HFFc6 (cell line): Measurements from ENCODE around the gene HIVEP3. TPM values are rescaled to one million over a fixed set of nuclear protein-coding genes. Genes with fewer than 3 reads are reported as not detected.

Experiments used
- DNase-seq: peaks from one replicate; pipeline ENCODE4 v3.0.0-alpha.2; 2018
- H3K27ac Mint-ChIP-seq: 2 replicates; pipeline ENCODE4 v1.8.0; 2020; ENCODE audit warnings: mild to moderate bottlenecking, mixed read lengths
- H3K27me3 Mint-ChIP-seq: 2 replicates; pipeline ENCODE4 v1.8.0; 2021; ENCODE audit warnings: mild to moderate bottlenecking, moderate library complexity, mixed read lengths; ENCODE audit not compliant: insufficient read depth
- H3K36me3 Mint-ChIP-seq: 2 replicates; pipeline ENCODE4 v1.8.0; 2021; ENCODE audit warnings: low read depth, mixed read lengths
- H3K4me1 Mint-ChIP-seq: 2 replicates; pipeline ENCODE4 v1.8.0; 2020; ENCODE audit warnings: low read depth, mixed read lengths
- H3K4me3 Mint-ChIP-seq: 2 replicates; pipeline ENCODE4 v1.8.0; 2020; ENCODE audit warnings: mild to moderate bottlenecking, moderate library complexity, mixed read lengths
- H3K9me3 Mint-ChIP-seq: 2 replicates; pipeline ENCODE4 v1.8.0; 2020; ENCODE audit warnings: mild to moderate bottlenecking, mixed read lengths
- CTCF ChIP-seq: fragments of 200-600 bp; sonication (generic); IDR thresholded peaks from 2 replicates; pipeline ENCODE4 v1.5.0; 2021; ENCODE audit warnings: antibody characterized with exemption, mild to moderate bottlenecking
- total RNA-seq, 6 experiments: library from RNA; stranded (reverse); fragmentation: NEBNext Ultra II Directional; extraction: Animal tissue kit (Norgen Biotek cat#: 25700); gene quantifications; 2 replicates in 1 of 6; 3 replicates in 5 of 6; pipeline ENCODE4 v1.2.3, GENCODE V29; 2021

HIVEP3 gene
- total RNA-seq, 6 experiments from 2014 or later: 7.0 to 9.7 (median 7.9) TPM

GRCh38 chr1:41863718-41864117 is 55.0 kb downstream of the HIVEP3 start:
- Mint-ChIP-seq H3K27ac (0 out of 2 replicates have a peak overlapping the region, but pooled peaks have one; percentile 5), H3K9me3 (no peaks in the 10 kb centered on the region), H3K27me3 (peaks cover 2% of the 10 kb centered on the region), H3K4me3 (no peak overlapping the region), H3K4me1 (peaks cover 48% of the 10 kb centered on the region), H3K36me3 (no peaks in the 10 kb centered on the region)
- no peak for TF ChIP-seq CTCF
- DNase-seq: no peak

GRCh38 chr1:41862384-41863221 is 56.1 kb downstream of the HIVEP3 start:
- H3K4me1 Mint-ChIP-seq: peaks cover 49% of the 10 kb centered on the region
- DNase-seq: peak; percentile 92
- no peak for TF ChIP-seq CTCF
- peak overlapping the region; percentile 88 for H3K27ac Mint-ChIP-seq
- H3K9me3 Mint-ChIP-seq: no peaks in the 10 kb centered on the region
- peaks cover 2% of the 10 kb centered on the region; the same call in 1 of the 2 replicates for H3K27me3 Mint-ChIP-seq
- no peaks in the 10 kb centered on the region; the same call in 1 of the 2 replicates for H3K36me3 Mint-ChIP-seq
- H3K4me3 Mint-ChIP-seq: peak overlapping the region; percentile 79

- H3K4me1 Mint-ChIP-seq: peaks cover 58% of the 10 kb centered on the region
- no peaks in the 10 kb centered on the region; the same call in 1 of the 2 replicates for H3K36me3 Mint-ChIP-seq
- TF ChIP-seq CTCF: no peak
- peak overlapping the region; percentile 88 for H3K27ac Mint-ChIP-seq
- H3K9me3 Mint-ChIP-seq: no peaks in the 10 kb centered on the region
- no peak for DNase-seq
- H3K4me3 Mint-ChIP-seq: peak overlapping the region; percentile 79
- peaks cover 4% of the 10 kb centered on the region; the same call in 1 of the 2 replicates for H3K27me3 Mint-ChIP-seq
Observed at GRCh38 chr1:41861535-41862383, 57.0 kb downstream of the HIVEP3 start.

GRCh38 chr1:41860771-41861170 is 58.0 kb downstream of the HIVEP3 start:
- TF ChIP-seq CTCF: no peak
- Mint-ChIP-seq H3K27me3 (peaks cover 4% of the 10 kb centered on the region; the same call in 1 of the 2 replicates), H3K36me3 (no peaks in the 10 kb centered on the region; the same call in 1 of the 2 replicates), H3K9me3 (no peaks in the 10 kb centered on the region), H3K4me3 (no peak overlapping the region), H3K4me1 (peaks cover 65% of the 10 kb centered on the region), H3K27ac (no peak overlapping the region)
- DNase-seq: no peak

GRCh38 chr1:41860214-41860613 is 58.5 kb downstream of the HIVEP3 start:
- DNase-seq: no peak
- no peaks in the 10 kb centered on the region for H3K9me3 Mint-ChIP-seq
- TF ChIP-seq CTCF: no peak
- H3K36me3 Mint-ChIP-seq: no peaks in the 10 kb centered on the region; the same call in 1 of the 2 replicates
- H3K27me3 Mint-ChIP-seq: peaks cover 4% of the 10 kb centered on the region; the same call in 1 of the 2 replicates
- H3K4me3 Mint-ChIP-seq: no peak overlapping the region
- H3K4me1 Mint-ChIP-seq: peaks cover 65% of the 10 kb centered on the region
- no peak overlapping the region for H3K27ac Mint-ChIP-seq
